HCT116 (cell line): Measurements from ENCODE around the gene PPP2R5C.

Experiments used
- CTCF ChIP-seq, 3 experiments: fragments of 200-600 bp in 1 of 3; sonication (generic) in 1 of 3; IDR thresholded peaks in 2 of 3; conservative IDR thresholded peaks in 1 of 3; 2 replicates each; pipeline ENCODE4 v1.5.1; 2012 to 2017; ENCODE audit warnings: low read depth in 2 of 3, low read length in 2 of 3, antibody characterized with exemption in 1 of 3, borderline replicate concordance in 1 of 3, control low read depth in 1 of 3, mild to moderate bottlenecking in 1 of 3, mixed read lengths in 1 of 3, mixed run types in 1 of 3, moderate library complexity in 1 of 3; ENCODE audit not compliant: insufficient read depth in 1 of 3
- EZH2 ChIP-seq: fragments of 200-600 bp; sonication (generic); IDR thresholded peaks from 2 replicates; pipeline ENCODE4 v1.6.1; 2017; ENCODE audit warnings: antibody characterized with exemption, mixed run types
- EZH2phosphoT487 ChIP-seq: fragments of 200-600 bp; IDR thresholded peaks from 2 replicates; pipeline ENCODE4 v1.6.1; 2018; ENCODE audit warnings: antibody characterized with exemption, borderline replicate concordance
- POLR2A ChIP-seq: IDR thresholded peaks from 2 replicates; pipeline ENCODE4 v1.7.0; 2011; ENCODE audit warnings: borderline replicate concordance; ENCODE audit not compliant: insufficient read depth, insufficient read length; ENCODE audit errors: extremely low read depth
- RAD21 ChIP-seq: IDR thresholded peaks from 2 replicates; pipeline ENCODE4 v1.6.1; 2012; ENCODE audit warnings: low read depth, mild to moderate bottlenecking
- YY1 ChIP-seq: IDR thresholded peaks from 2 replicates; pipeline ENCODE4 v1.6.1; 2011; ENCODE audit warnings: low read length, low read depth, moderate library complexity, mild to moderate bottlenecking; ENCODE audit not compliant: insufficient replicate concordance; ENCODE audit errors: extremely low read depth

GRCh38 chr14:101834800-101835547 lies 73.5 kb downstream of the PPP2R5C start:
- TF ChIP-seq CTCF (IDR thresholded peaks at IDR 0.05 in 2 of 3, conservative IDR thresholded peaks at IDR 0.05 in 1 of 3; ENCODE audit: borderline replicate concordance in 1 of 3, insufficient read depth in 1 of 3, low read depth in 2 of 3, low read length in 2 of 3), result no peak
- TF ChIP-seq POLR2A, result no peak
- TF ChIP-seq EZH2, result no peak
- TF ChIP-seq RAD21, result no peak
- no peak for TF ChIP-seq EZH2phosphoT487
- no peak for TF ChIP-seq YY1
